Fibroblast of villous mesenchyme (primary cell): ENCODE data around the gene SDR9C7. TPM values are rescaled to one million over a fixed set of nuclear protein-coding genes. Genes with fewer than 3 reads are reported as not detected.

Experiments
- DNase-seq: peaks from one replicate; pipeline ENCODE4 v3.0.0-alpha.2; 2010; ENCODE audit warnings: low read depth
- H3K4me3 ChIP-seq: 2 replicates; pipeline ENCODE4 v1.5.1; 2011; ENCODE audit warnings: low read depth, mild to moderate bottlenecking, low read length
- total RNA-seq: library from RNA; depleted of rRNA; stranded (reverse); fragments of >200 nt; gene quantifications from 2 replicates; pipeline ENCODE4 v1.2.3, GENCODE V29; 2012
- TF ChIP-seq, protein P1 (sequence below): IDR thresholded peaks from 2 replicates; pipeline ENCODE4 v1.5.1; 2012; ENCODE audit warnings: low read depth, mild to moderate bottlenecking, low read length; ENCODE audit not compliant: insufficient read depth

Gene SDR9C7
- total RNA-seq, 1 donor, result not detected

- no peak overlapping the region for H3K4me3 ChIP-seq
- TF ChIP-seq, protein P1, sequence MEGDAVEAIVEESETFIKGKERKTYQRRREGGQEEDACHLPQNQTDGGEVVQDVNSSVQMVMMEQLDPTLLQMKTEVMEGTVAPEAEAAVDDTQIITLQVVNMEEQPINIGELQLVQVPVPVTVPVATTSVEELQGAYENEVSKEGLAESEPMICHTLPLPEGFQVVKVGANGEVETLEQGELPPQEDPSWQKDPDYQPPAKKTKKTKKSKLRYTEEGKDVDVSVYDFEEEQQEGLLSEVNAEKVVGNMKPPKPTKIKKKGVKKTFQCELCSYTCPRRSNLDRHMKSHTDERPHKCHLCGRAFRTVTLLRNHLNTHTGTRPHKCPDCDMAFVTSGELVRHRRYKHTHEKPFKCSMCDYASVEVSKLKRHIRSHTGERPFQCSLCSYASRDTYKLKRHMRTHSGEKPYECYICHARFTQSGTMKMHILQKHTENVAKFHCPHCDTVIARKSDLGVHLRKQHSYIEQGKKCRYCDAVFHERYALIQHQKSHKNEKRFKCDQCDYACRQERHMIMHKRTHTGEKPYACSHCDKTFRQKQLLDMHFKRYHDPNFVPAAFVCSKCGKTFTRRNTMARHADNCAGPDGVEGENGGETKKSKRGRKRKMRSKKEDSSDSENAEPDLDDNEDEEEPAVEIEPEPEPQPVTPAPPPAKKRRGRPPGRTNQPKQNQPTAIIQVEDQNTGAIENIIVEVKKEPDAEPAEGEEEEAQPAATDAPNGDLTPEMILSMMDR, result no peak
- DNase-seq, result peak; percentile 92
These were observed 56.2 kb downstream of the SDR9C7 start for GRCh38 chr12:56878010-56878339.

DNA sequence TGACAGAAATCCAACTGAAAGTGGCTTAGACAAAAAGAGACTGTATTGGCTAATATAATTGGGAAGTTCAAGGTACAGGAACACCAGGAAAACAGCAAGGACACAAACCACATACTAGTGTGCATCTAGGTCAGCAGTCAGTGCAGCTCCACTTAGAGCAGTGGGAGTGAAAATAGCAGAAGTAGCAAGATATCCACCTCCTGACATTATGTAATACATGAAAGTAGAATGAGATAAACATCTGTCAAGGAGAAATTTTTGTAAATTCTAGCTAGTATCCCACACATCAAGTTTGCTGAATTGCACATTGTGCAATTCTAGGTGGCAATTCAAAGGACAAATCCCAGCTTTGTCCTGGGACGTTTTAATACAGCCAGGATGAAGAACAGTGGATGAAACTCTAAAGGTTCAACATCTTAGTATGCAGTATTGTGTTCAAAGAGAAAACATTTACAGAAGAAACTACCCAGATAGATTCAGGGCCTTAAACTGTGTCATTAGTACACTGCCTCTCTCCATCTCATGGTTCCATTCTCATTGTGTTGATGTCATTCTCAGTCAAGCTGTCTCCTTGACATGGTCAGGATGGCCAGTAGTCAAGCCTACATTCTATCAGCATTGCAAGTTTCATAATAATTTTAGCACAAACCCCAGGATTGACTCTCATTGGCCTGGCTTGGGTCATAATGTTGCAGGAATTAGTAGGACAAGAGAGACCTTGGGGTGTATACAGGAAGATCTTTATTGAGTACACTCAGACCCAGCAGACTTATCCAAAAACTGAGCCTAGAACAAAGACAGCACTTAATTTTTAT, 56.8 kb downstream of the SDR9C7 start:
- DNase-seq, result peak; percentile 29
- no peak overlapping the region for H3K4me3 ChIP-seq
- TF ChIP-seq, protein P1, result no peak

- no peak overlapping the region for H3K4me3 ChIP-seq
- TF ChIP-seq, protein P1, result no peak
- DNase-seq, result no peak
These were observed 59.4 kb downstream of the SDR9C7 start for GRCh38 chr12:56874821-56875220.

- DNase-seq, result peak; percentile 45
- no peak overlapping the region for H3K4me3 ChIP-seq
- TF ChIP-seq, protein P1, result no peak
These were observed 60.8 kb downstream of the SDR9C7 start for GRCh38 chr12:56873382-56873781.

Other genes starting within 250 kb of the SDR9C7 start
- gene PTGES3, start 246.1 kb downstream of the SDR9C7 start, total RNA-seq, result 62.5 and 96.7 TPM in 2 replicates
- 656 and 670 TPM in 2 replicates for gene NACA, start 209.1 kb downstream of the SDR9C7 start, total RNA-seq
- 6.4 and 10.8 TPM in 2 replicates for gene PRIM1, start 182.1 kb downstream of the SDR9C7 start, total RNA-seq
- gene HSD17B6, start 171.1 kb downstream of the SDR9C7 start, total RNA-seq, result 3.5 and 4.2 TPM in 2 replicates
- gene RDH16, start 23.2 kb upstream of the SDR9C7 start, total RNA-seq, result under 0.01 TPM in 2 replicates
- gene ZBTB39, start 72.1 kb upstream of the SDR9C7 start, total RNA-seq, result 4.8 and 6.9 TPM in 2 replicates
- gene TAC3, start 82.1 kb upstream of the SDR9C7 start, total RNA-seq, result 0.43 TPM in 1 of 2 replicates, not detected in the other
- under 0.01 TPM in 1 of 2 replicates, not detected in the other for gene MYO1A, start 115.7 kb upstream of the SDR9C7 start, total RNA-seq
- gene NEMP1, start 144.4 kb upstream of the SDR9C7 start, total RNA-seq, result 10.0 and 19.0 TPM in 2 replicates
- gene NAB2, start 154.7 kb upstream of the SDR9C7 start, total RNA-seq, result 38.0 and 39.6 TPM in 2 replicates
- gene STAT6, start 177.0 kb upstream of the SDR9C7 start, total RNA-seq, result 81.5 and 81.6 TPM in 2 replicates
- 228 and 277 TPM in 2 replicates for gene LRP1, start 194.1 kb upstream of the SDR9C7 start, total RNA-seq
- gene LRP1-AS, start 213.2 kb upstream of the SDR9C7 start, total RNA-seq, result not detected in 2 replicates